Muscle layer of duodenum (tissue), 2 donors: ENCODE data around the gene SYT9.
"Not testable (repeated sequence)": the region's sequence is repeated elsewhere in the genome, so short reads cannot be mapped to it uniquely, and the experiment has no call there.

Source experiments
- H3K27ac ChIP-seq: one replicate; pipeline ENCODE4 v1.7.0; 2013; ENCODE audit warnings: mild to moderate bottlenecking, low read length
- H3K27me3 ChIP-seq: one replicate; pipeline ENCODE4 v1.7.0; 2013; ENCODE audit warnings: low read depth, mild to moderate bottlenecking, control low read depth, low read length
- H3K36me3 ChIP-seq, 2 donors: one replicate each; pipeline ENCODE4 v1.7.0; 2013; ENCODE audit warnings: low read length in 2 of 2, control low read depth in 1 of 2, mild to moderate bottlenecking in 1 of 2; ENCODE audit not compliant: insufficient read depth in 2 of 2, control insufficient read depth in 1 of 2
- H3K4me1 ChIP-seq, 2 donors: one replicate each; pipeline ENCODE4 v1.7.0; 2013; ENCODE audit warnings: low read length in 2 of 2, mild to moderate bottlenecking in 2 of 2, control low read depth in 1 of 2, moderate library complexity in 1 of 2; ENCODE audit not compliant: insufficient read depth in 2 of 2, control insufficient read depth in 1 of 2
- H3K4me3 ChIP-seq, 2 donors: one replicate each; pipeline ENCODE4 v1.7.0; 2013; ENCODE audit warnings: low read length in 2 of 2, low read depth in 1 of 2, mild to moderate bottlenecking in 1 of 2
- H3K9me3 ChIP-seq, 2 donors: one replicate each; pipeline ENCODE4 v1.7.0; 2013; ENCODE audit warnings: low read length in 2 of 2, control low read depth in 1 of 2, mild to moderate bottlenecking in 1 of 2; ENCODE audit not compliant: control insufficient read depth in 1 of 2
- donor health status: healthy.

The SYT9 gene

GRCh38 chr11:7311903-7312302, 60.2 kb downstream of the SYT9 start:
- H3K27me3 ChIP-seq: no peaks in the 10 kb centered on the region
- no peak overlapping the region for H3K27ac ChIP-seq
- H3K4me1 ChIP-seq: no peaks in the 10 kb centered on the region
- no peak overlapping the region for H3K4me3 ChIP-seq
- no peaks in the 10 kb centered on the region for H3K9me3 ChIP-seq
- H3K36me3 ChIP-seq: no peaks in the 10 kb centered on the region

GRCh38 chr11:7314811-7315604, 63.3 kb downstream of the SYT9 start:
- no peaks in the 10 kb centered on the region for H3K36me3 ChIP-seq

GRCh38 chr11:7319501-7319900, 67.8 kb downstream of the SYT9 start:
- H3K4me3 ChIP-seq: no peak overlapping the region
- H3K27me3 ChIP-seq: no peaks in the 10 kb centered on the region
- H3K9me3 ChIP-seq: no peaks in the 10 kb centered on the region
- no peaks in the 10 kb centered on the region for H3K4me1 ChIP-seq
- H3K36me3 ChIP-seq: no peaks in the 10 kb centered on the region
- H3K27ac ChIP-seq: no peak overlapping the region

More at GRCh38 chr11:7314811-7315604, 63.3 kb downstream of the SYT9 start:
- Histone ChIP-seq H3K4me1 (no peaks in the 10 kb centered on the region), H3K27ac (no peak overlapping the region), H3K4me3 (no peak overlapping the region), H3K27me3 (no peaks in the 10 kb centered on the region), H3K9me3 (no peaks in the 10 kb centered on the region)

GRCh38 chr11:7320306-7320705, 68.6 kb downstream of the SYT9 start:
- H3K36me3 ChIP-seq: no peaks in the 10 kb centered on the region
- no peak overlapping the region for H3K27ac ChIP-seq
- no peaks in the 10 kb centered on the region for H3K9me3 ChIP-seq
- H3K4me1 ChIP-seq: no peaks in the 10 kb centered on the region
- H3K4me3 ChIP-seq: no peak overlapping the region
- H3K27me3 ChIP-seq: no peaks in the 10 kb centered on the region

- no peaks in the 10 kb centered on the region for H3K4me1 ChIP-seq
- H3K36me3 ChIP-seq: no peaks in the 10 kb centered on the region
- no peaks in the 10 kb centered on the region for H3K9me3 ChIP-seq
- H3K27me3 ChIP-seq: no peaks in the 10 kb centered on the region
- no peak overlapping the region for H3K4me3 ChIP-seq
- no peak overlapping the region for H3K27ac ChIP-seq
Measured at GRCh38 chr11:7321473-7322450, 70.1 kb downstream of the SYT9 start.

- H3K36me3 ChIP-seq: no peaks in the 10 kb centered on the region
- H3K27me3 ChIP-seq: no peaks in the 10 kb centered on the region
- no peak overlapping the region for H3K27ac ChIP-seq
- H3K9me3 ChIP-seq: no peaks in the 10 kb centered on the region
- no peaks in the 10 kb centered on the region for H3K4me1 ChIP-seq
- no peak overlapping the region for H3K4me3 ChIP-seq
Measured at GRCh38 chr11:7332451-7332850, 80.7 kb downstream of the SYT9 start.

- Histone ChIP-seq H3K27ac (no peak overlapping the region), H3K27me3 (no peaks in the 10 kb centered on the region), H3K9me3 (no peaks in the 10 kb centered on the region), H3K36me3 (no peaks in the 10 kb centered on the region), H3K4me3 (no peak overlapping the region), H3K4me1 (no peaks in the 10 kb centered on the region)
Measured at GRCh38 chr11:7332962-7333361, 81.3 kb downstream of the SYT9 start.

GRCh38 chr11:7335442-7335841, 83.7 kb downstream of the SYT9 start:
- H3K4me3 ChIP-seq, H3K36me3 ChIP-seq, H3K4me1 ChIP-seq, H3K9me3 ChIP-seq, H3K27ac ChIP-seq, H3K27me3 ChIP-seq: not testable (repeated sequence)

- no peaks in the 10 kb centered on the region for H3K9me3 ChIP-seq
- H3K4me1 ChIP-seq: no peaks in the 10 kb centered on the region
- no peaks in the 10 kb centered on the region for H3K36me3 ChIP-seq
- no peaks in the 10 kb centered on the region for H3K27me3 ChIP-seq
- H3K4me3 ChIP-seq: no peak overlapping the region
- no peak overlapping the region for H3K27ac ChIP-seq
Measured at GRCh38 chr11:7341551-7341950, 89.8 kb downstream of the SYT9 start.

- Histone ChIP-seq H3K9me3 (no peaks in the 10 kb centered on the region), H3K36me3 (no peaks in the 10 kb centered on the region), H3K27me3 (peaks cover 3% of the 10 kb centered on the region), H3K4me3 (no peak overlapping the region), H3K27ac (no peak overlapping the region), H3K4me1 (no peaks in the 10 kb centered on the region)
Measured at GRCh38 chr11:7347611-7348431, 96.1 kb downstream of the SYT9 start.
